ENCODE measurements around the gene NRL. TPM values are rescaled to one million over a fixed set of nuclear protein-coding genes. Genes with fewer than 3 reads are reported as not detected.

The NRL gene
- total RNA-seq, 1 donor from 2014 or later: 0.48 TPM

DNA sequence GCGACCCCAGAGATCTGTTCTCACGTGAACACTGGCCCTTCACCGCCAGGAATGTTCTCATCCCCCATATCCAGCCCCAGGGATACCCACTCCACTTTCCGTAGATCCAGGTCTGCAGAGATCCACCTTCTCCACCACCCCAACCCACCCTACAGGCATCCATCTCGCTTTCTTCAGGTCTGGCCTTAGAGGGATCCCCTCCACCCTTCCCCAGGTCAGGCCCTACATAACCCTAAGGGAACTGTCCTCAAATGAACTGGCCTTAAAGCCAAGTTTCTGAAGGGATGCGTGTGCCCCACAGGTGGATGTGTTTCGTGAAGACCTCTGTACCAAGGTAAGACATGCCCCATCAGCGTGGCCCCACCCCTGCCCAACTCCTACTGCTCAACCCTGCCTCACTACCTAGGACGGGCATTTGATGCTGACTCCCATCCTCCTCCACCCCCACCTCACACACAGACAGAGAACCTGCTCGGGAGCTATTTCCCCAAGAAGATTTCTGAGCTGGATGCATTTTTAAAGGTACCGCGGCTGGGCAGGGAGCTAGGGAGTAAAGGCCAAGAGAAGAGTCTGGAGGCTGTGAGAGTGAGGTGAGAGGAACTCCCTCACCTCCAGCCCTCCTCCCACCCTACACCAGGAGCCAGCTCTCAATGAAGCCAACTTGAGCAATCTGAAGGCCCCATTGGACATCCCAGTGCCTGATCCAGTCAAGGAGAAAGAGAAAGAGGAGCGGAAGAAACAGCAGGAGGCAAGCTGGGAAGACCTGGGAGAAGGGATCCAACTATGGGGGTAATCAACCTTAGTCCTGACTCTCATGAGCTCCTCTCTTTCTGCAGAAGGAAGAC lies 22.2 kb upstream of the NRL start:
- H2AFZ ChIP-seq (ENCODE audit: low read depth, low read length): peak overlapping the region; percentile 92
- H3K4me2 ChIP-seq (ENCODE audit: low read length): peak overlapping the region; percentile 89
- no peak for TF ChIP-seq CTCF (IDR thresholded peaks at IDR 0.05; ENCODE audit: insufficient read depth, low read depth, low read length)
- no peak for TF ChIP-seq EZH2 (IDR thresholded peaks at IDR 0.05; ENCODE audit: insufficient read depth, low read length)

GRCh38 chr14:24135834-24136683 lies 21.3 kb upstream of the NRL start, which contains the start of gene PSME1:
Gene PSME1, plus strand, starts transcription at chr14:24136194. Its CDS starts 69 bp downstream, at chr14:24136263.
- DNase-seq (ENCODE audit: low read depth): peak; percentile 67

More for the DNA sequence above, 22.2 kb upstream of the NRL start:
- Histone ChIP-seq H3K36me3 (ENCODE audit: insufficient read depth, low read length) (peaks cover 8% of the 10 kb centered on the region), H3K9me3 (ENCODE audit: insufficient read depth, low read depth, low read length) (no peaks in the 10 kb centered on the region), H4K20me1 (ENCODE audit: insufficient read depth, low read length) (peaks cover 16% of the 10 kb centered on the region), H3K9ac (ENCODE audit: low read length) (peak overlapping the region; percentile 89), H3K4me1 (ENCODE audit: insufficient read depth, low read length) (peaks cover 12% of the 10 kb centered on the region), H3K79me2 (ENCODE audit: insufficient read depth, low read length) (peaks cover 36% of the 10 kb centered on the region), H3K27ac (ENCODE audit: low read depth, low read length) (no peak overlapping the region), H3K27me3 (ENCODE audit: insufficient read depth, low read length) (no peaks in the 10 kb centered on the region), H3K4me3 (ENCODE audit: insufficient read depth, low read depth, low read length) (peak overlapping the region; percentile 74)
- FAIRE-seq: no peak
- Mint-ChIP-seq H3K4me1 (ENCODE audit: low read depth, unreplicated experiment) (peaks cover 18% of the 10 kb centered on the region), H3K27ac (ENCODE audit: unreplicated experiment) (no peak overlapping the region), H3K9me3 (ENCODE audit: unreplicated experiment) (no peaks in the 10 kb centered on the region), H3K27me3 (ENCODE audit: low read depth, unreplicated experiment) (peaks cover 2% of the 10 kb centered on the region), H3K36me3 (ENCODE audit: low read depth, unreplicated experiment) (peaks cover 21% of the 10 kb centered on the region), H3K4me3 (ENCODE audit: unreplicated experiment) (peak overlapping the region; percentile 86)
- DNase-seq (ENCODE audit: low read depth): no peak

More at GRCh38 chr14:24135834-24136683, 21.3 kb upstream of the NRL start, which contains the start of gene PSME1:
- peaks cover 9% of the 10 kb centered on the region for H3K4me1 ChIP-seq (ENCODE audit: insufficient read depth, low read length)
- H3K9ac ChIP-seq (ENCODE audit: low read length): peak within 1 kb of the TSS; percentile 89
- peaks cover 16% of the 10 kb centered on the region for H4K20me1 ChIP-seq (ENCODE audit: insufficient read depth, low read length)
- no peaks in the 10 kb centered on the region for H3K27me3 ChIP-seq (ENCODE audit: insufficient read depth, low read length)
- no peaks in the 10 kb centered on the region for H3K9me3 Mint-ChIP-seq (ENCODE audit: unreplicated experiment)
- H3K27ac ChIP-seq (ENCODE audit: low read depth, low read length): peak within 1 kb of the TSS; percentile 66
- H3K4me1 Mint-ChIP-seq (ENCODE audit: low read depth, unreplicated experiment): peaks cover 19% of the 10 kb centered on the region
- TF ChIP-seq CTCF (IDR thresholded peaks at IDR 0.05; ENCODE audit: insufficient read depth, low read depth, low read length) (no peak), EZH2 (IDR thresholded peaks at IDR 0.05; ENCODE audit: insufficient read depth, low read length) (no peak)
- peaks cover 34% of the 10 kb centered on the region for H3K79me2 ChIP-seq (ENCODE audit: insufficient read depth, low read length)
- no peaks in the 10 kb centered on the region for H3K9me3 ChIP-seq (ENCODE audit: insufficient read depth, low read depth, low read length)
- peak within 1 kb of the TSS; percentile 74 for H3K4me3 ChIP-seq (ENCODE audit: insufficient read depth, low read depth, low read length)
- H3K27me3 Mint-ChIP-seq (ENCODE audit: low read depth, unreplicated experiment): peaks cover 3% of the 10 kb centered on the region
- H3K27ac Mint-ChIP-seq (ENCODE audit: unreplicated experiment): no peak within 1 kb of the TSS
- peaks cover 8% of the 10 kb centered on the region for H3K36me3 ChIP-seq (ENCODE audit: insufficient read depth, low read length)
- peaks cover 21% of the 10 kb centered on the region for H3K36me3 Mint-ChIP-seq (ENCODE audit: low read depth, unreplicated experiment)
- no peak for FAIRE-seq
- peak within 1 kb of the TSS; percentile 86 for H3K4me3 Mint-ChIP-seq (ENCODE audit: unreplicated experiment)
- peak within 1 kb of the TSS; percentile 92 for H2AFZ ChIP-seq (ENCODE audit: low read depth, low read length)
- peak within 1 kb of the TSS; percentile 89 for H3K4me2 ChIP-seq (ENCODE audit: low read length)
